Measurements from ENCODE around the gene DIDO1. TPM values are rescaled to one million over a fixed set of nuclear protein-coding genes. Genes with fewer than 3 reads are reported as not detected.

Gene DIDO1
- total RNA-seq, 4 donors from 2014 or later = 72.5 to 143 (median 105) TPM

DNA sequence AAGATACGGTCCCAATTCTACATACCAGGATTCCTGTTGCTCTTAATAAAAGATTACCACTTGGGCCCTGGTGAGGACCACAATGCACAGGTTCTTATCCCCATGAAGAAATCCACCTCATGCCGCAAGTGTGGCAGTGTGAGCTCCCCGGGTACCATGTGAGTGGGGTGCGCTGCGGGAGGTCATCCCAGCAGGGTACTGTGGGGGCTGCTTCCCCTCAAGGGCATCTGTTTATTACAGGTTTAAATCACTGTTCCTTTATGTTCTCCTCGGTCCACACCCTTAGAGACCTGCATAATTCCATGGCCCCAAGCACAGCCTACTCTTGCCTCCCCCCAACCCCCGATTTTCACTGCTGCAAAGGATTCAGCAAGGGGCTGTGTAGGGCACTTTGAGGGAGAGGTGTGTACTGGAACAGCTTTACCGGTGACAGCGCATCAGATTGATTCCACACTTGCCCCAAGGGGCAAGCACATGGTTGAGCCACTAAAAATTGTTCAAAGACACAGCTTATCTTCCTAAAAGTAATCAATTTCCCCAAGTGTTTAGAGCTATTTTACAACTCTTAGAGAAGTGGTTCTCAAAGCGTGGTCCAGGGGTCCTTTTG lies 6.2 kb downstream of the DIDO1 start:
- peak overlapping the region in 1 of 4 donors; percentile 71 for H3K27ac ChIP-seq

DNA sequence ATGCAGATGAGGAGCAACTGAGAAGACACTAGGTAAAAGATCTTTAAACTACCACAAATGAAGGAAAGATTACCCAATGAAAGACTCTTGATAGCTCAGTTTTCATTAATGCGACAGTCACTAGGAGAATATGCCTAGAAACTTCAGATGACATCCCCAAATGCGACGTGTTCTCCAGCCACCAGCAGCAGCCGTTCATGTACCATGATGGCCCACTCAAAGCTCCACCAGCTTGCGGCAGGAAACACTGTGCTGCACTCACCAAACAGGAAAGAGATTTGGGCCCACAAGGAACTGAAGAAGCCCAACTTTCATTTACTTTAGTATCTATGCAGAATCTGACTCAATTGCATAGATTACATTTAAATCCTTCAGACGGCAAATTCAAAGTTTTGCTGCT lies 7.5 kb downstream of the DIDO1 start:
- H3K4me1 ChIP-seq = peaks cover 0 to 100% (median 37%) of the 10 kb centered on the region in 4 donors
- DNase-seq = peak in 2 of 3 donors; percentile 63 to 67
- H3K27ac ChIP-seq = peak overlapping the region in 1 of 4 donors; percentile 71
- TF ChIP-seq, protein P1, sequence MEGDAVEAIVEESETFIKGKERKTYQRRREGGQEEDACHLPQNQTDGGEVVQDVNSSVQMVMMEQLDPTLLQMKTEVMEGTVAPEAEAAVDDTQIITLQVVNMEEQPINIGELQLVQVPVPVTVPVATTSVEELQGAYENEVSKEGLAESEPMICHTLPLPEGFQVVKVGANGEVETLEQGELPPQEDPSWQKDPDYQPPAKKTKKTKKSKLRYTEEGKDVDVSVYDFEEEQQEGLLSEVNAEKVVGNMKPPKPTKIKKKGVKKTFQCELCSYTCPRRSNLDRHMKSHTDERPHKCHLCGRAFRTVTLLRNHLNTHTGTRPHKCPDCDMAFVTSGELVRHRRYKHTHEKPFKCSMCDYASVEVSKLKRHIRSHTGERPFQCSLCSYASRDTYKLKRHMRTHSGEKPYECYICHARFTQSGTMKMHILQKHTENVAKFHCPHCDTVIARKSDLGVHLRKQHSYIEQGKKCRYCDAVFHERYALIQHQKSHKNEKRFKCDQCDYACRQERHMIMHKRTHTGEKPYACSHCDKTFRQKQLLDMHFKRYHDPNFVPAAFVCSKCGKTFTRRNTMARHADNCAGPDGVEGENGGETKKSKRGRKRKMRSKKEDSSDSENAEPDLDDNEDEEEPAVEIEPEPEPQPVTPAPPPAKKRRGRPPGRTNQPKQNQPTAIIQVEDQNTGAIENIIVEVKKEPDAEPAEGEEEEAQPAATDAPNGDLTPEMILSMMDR (IDR thresholded peaks at IDR 0.05) = no peak
- no peak for TF ChIP-seq POLR2A (IDR thresholded peaks at IDR 0.05)
- H3K36me3 ChIP-seq = no peaks in the 10 kb centered on the region
- no peaks in the 10 kb centered on the region for H3K9me3 ChIP-seq
- no peaks in the 10 kb centered on the region for H3K27me3 ChIP-seq
- H3K4me3 ChIP-seq = peak overlapping the region in 1 of 4 donors; percentile 10

More for the DNA sequence above, 6.2 kb downstream of the DIDO1 start:
- Histone ChIP-seq H3K36me3 (no peaks in the 10 kb centered on the region), H3K27me3 (no peaks in the 10 kb centered on the region), H3K4me3 (no peak overlapping the region), H3K9me3 (no peaks in the 10 kb centered on the region), H3K4me1 (peaks cover 0 to 100% (median 41%) of the 10 kb centered on the region in 4 donors)
- peak in 2 of 3 donors; percentile 9 to 41 for DNase-seq
- TF ChIP-seq, protein P1 (IDR thresholded peaks at IDR 0.05) = no peak
- TF ChIP-seq POLR2A (IDR thresholded peaks at IDR 0.05) = no peak

DNA sequence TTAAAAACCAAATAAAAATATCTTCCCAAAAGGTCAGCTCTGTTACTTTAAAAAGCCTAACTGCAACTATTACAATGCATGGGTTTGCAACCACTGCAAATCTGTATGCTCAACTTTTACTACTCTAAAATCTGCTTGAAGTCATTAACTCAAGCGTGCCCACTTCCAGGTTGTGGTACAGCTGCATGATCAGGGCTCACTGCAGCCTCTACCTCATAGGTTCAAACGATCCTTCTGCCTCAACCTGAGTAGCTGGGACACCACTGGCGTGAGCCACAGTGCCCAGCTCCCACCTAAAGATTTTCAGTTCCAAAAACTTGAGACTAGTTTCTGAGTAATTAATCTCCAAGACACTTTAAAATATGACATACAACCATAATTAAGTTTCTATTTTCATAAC lies 8.2 kb downstream of the DIDO1 start:
- Histone ChIP-seq H3K36me3 (peaks cover 0 to 3% (median 0%) of the 10 kb centered on the region in 3 donors), H3K4me1 (peaks cover 0 to 97% (median 35%) of the 10 kb centered on the region in 4 donors), H3K27me3 (no peaks in the 10 kb centered on the region), H3K9me3 (no peaks in the 10 kb centered on the region), H3K27ac (peak overlapping the region in 1 of 4 donors; percentile 71), H3K4me3 (no peak overlapping the region)
- TF ChIP-seq POLR2A (IDR thresholded peaks at IDR 0.05) = no peak
- TF ChIP-seq, protein P1 (IDR thresholded peaks at IDR 0.05) = no peak
- DNase-seq = peak in 2 of 3 donors; percentile 60 to 62

DNA sequence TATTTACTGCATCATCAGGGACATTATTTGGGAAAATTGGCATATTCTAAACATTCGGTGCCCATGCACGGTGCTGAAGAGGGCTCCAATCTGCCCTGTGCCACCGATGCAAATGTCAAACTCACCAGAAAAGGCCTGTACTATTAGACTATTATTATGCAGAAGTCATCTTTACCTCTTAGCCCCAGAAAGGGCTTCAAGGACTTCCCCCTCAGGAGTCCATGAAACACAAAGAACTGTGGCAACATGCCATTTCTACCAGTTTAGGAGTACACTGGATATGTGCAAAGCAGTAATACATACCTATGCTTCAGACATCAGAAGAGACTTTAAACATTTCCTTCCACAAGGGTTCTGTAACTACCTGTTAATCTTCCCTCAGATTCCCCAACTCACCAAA lies 8.6 kb downstream of the DIDO1 start:
- H3K4me3 ChIP-seq = no peak overlapping the region
- H3K4me1 ChIP-seq = peaks cover 0 to 93% (median 31%) of the 10 kb centered on the region in 4 donors
- H3K36me3 ChIP-seq = peaks cover 0 to 7% (median 0%) of the 10 kb centered on the region in 3 donors
- TF ChIP-seq, protein P1 (IDR thresholded peaks at IDR 0.05) = no peak
- TF ChIP-seq POLR2A (IDR thresholded peaks at IDR 0.05) = no peak
- H3K27ac ChIP-seq = no peak overlapping the region
- DNase-seq = no peak
- H3K9me3 ChIP-seq = no peaks in the 10 kb centered on the region
- no peaks in the 10 kb centered on the region for H3K27me3 ChIP-seq

DNA sequence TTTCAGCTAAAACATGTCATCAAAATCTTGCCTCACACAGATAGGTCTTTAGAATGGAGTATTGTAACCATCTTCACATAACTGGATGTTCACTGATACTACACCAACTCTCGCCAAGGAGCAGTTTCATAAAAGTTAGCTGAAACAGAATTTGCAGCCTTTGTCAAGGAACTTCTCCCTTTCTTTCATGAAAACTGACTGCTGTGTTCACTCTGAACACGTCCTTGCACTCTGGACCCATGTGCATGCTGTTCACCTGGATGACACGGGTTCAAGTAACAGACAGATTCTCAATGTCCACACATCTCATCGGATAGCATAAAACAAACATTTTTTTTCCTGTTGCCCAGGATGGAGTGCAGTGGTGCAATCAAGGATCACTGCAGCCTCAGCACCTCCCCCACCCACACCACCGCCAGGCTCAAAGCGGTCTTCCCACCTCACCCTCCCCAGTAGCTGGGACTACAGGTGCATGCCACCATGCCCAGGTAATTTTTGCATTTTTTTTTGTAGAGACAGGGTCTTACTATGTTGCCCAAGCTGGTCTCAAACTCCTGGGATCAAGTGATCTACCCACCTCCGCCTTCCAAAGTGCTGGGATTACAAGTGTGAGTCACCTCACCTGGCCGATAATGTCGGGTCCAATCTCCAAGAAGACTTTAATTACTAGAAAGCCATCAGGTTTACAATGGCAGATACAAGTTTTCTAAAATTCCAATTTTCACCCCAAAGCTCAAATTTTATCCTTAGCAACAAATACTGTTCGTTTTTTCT lies 9.4 kb downstream of the DIDO1 start:
- Histone ChIP-seq H3K4me1 (peaks cover 0 to 84% (median 24%) of the 10 kb centered on the region in 4 donors), H3K27me3 (no peaks in the 10 kb centered on the region), H3K9me3 (no peaks in the 10 kb centered on the region), H3K27ac (peak overlapping the region in 1 of 4 donors; percentile 38), H3K36me3 (peaks cover 0 to 16% (median 0%) of the 10 kb centered on the region in 3 donors), H3K4me3 (peak overlapping the region in 1 of 4 donors; percentile 3)
- peak in 1 of 3 donors; percentile 59 for DNase-seq
- no peak for TF ChIP-seq POLR2A (IDR thresholded peaks at IDR 0.05)
- TF ChIP-seq, protein P1 (IDR thresholded peaks at IDR 0.05) = no peak

All from Peyer's patch (tissue), 4 donors.